Ectodermal cell (in vitro differentiated cells): Measurements from ENCODE around the gene MDH2.
"Not testable (repeated sequence)": the region's sequence is repeated elsewhere in the genome, so short reads cannot be mapped to it uniquely, and the experiment has no call there.

Experiments
- H3K27ac ChIP-seq: 2 replicates; pipeline ENCODE4 v1.7.0; 2013; ENCODE audit warnings: mild to moderate bottlenecking, low read depth, low read length; ENCODE audit not compliant: insufficient read depth, poor library complexity, severe bottlenecking
- H3K27me3 ChIP-seq: 2 replicates; pipeline ENCODE4 v1.7.0; 2013; ENCODE audit warnings: mild to moderate bottlenecking, low read length; ENCODE audit not compliant: insufficient read depth, control insufficient read depth, poor library complexity, severe bottlenecking
- H3K36me3 ChIP-seq: one replicate; pipeline ENCODE4 v1.7.0; 2013; ENCODE audit warnings: low read length; ENCODE audit not compliant: control insufficient read depth, insufficient read depth
- H3K4me1 ChIP-seq: one replicate; pipeline ENCODE4 v1.7.0; 2013; ENCODE audit warnings: low read length; ENCODE audit not compliant: control insufficient read depth, insufficient read depth
- H3K4me3 ChIP-seq: 2 replicates; pipeline ENCODE4 v1.7.0; 2013; ENCODE audit warnings: low read depth, low read length, control low read depth; ENCODE audit not compliant: insufficient read depth
- H3K9me3 ChIP-seq: 2 replicates; pipeline ENCODE4 v1.7.0; 2013; ENCODE audit warnings: mild to moderate bottlenecking, low read length, moderate library complexity; ENCODE audit not compliant: control insufficient read depth
- WGBS, 2 experiments: methylation state at CpG; one replicate each; pipeline ENCODE4 v1.1.7; 2013; ENCODE audit warnings: missing lambda C conversion rate in 2 of 2; 5-methylcytosine and 5-hydroxymethylcytosine counted together

MDH2 gene

GRCh38 chr7:76106893-76107292 is 59.0 kb downstream of the MDH2 start:
- H3K4me1 ChIP-seq: no peaks in the 10 kb centered on the region
- WGBS, 2 experiments: 94% methylated on average over 5 of the region's 5 CpGs
- no peaks in the 10 kb centered on the region for H3K36me3 ChIP-seq
- H3K27me3 ChIP-seq: no peaks in the 10 kb centered on the region
- no peak overlapping the region for H3K27ac ChIP-seq
- no peak overlapping the region for H3K4me3 ChIP-seq
- H3K9me3 ChIP-seq: no peaks in the 10 kb centered on the region

GRCh38 chr7:76108540-76109233 is 60.8 kb downstream of the MDH2 start:
- Histone ChIP-seq H3K4me3 (no peak overlapping the region), H3K9me3 (no peaks in the 10 kb centered on the region), H3K4me1 (no peaks in the 10 kb centered on the region), H3K27me3 (no peaks in the 10 kb centered on the region), H3K36me3 (no peaks in the 10 kb centered on the region), H3K27ac (no peak overlapping the region)
- WGBS, 2 experiments: 91 to 92% methylated on average over 11 of the region's 11 CpGs

- not testable (repeated sequence) for H3K36me3 ChIP-seq
- 93% methylated on average over 9 of the region's 9 CpGs for WGBS, 2 experiments
Observed at GRCh38 chr7:76113042-76113630, 65.2 kb downstream of the MDH2 start.

GRCh38 chr7:76114742-76115141 is 66.8 kb downstream of the MDH2 start:
- not testable (repeated sequence) for H3K9me3 ChIP-seq, H3K27me3 ChIP-seq, H3K4me3 ChIP-seq, H3K4me1 ChIP-seq, H3K27ac ChIP-seq, H3K36me3 ChIP-seq
- 88 to 92% methylated on average over 1 of the region's 1 CpG for WGBS, 2 experiments

More at GRCh38 chr7:76113042-76113630, 65.2 kb downstream of the MDH2 start:
- not testable (repeated sequence) for H3K4me1 ChIP-seq, H3K9me3 ChIP-seq, H3K27me3 ChIP-seq, H3K27ac ChIP-seq, H3K4me3 ChIP-seq
